HCT116 (cell line): ENCODE results near the gene RFX1. TPM values are rescaled to one million over a fixed set of nuclear protein-coding genes. Genes with fewer than 3 reads are reported as not detected.

Experiments
- ATAC-seq: fragments of 200-7000 bp; cut with Tn5 transposase; 2 replicates; pipeline ENCODE4 v1.9.1; 2020; ENCODE audit warnings: mild to moderate bottlenecking, moderate library complexity
- BruUV-seq: library from RNA; stranded (reverse); fragments of 400-500 nt; replicated peaks from 2 replicates; lab custom pipeline; 2021; lab: Mats Ljungman, UMichigan
- CTCF ChIA-PET: fragments of 300-600 bp; sonication (Branson Sonifier 250); formaldehyde crosslinking; loops from one replicate; lab custom pipeline; 2021; ENCODE audit warnings: antibody characterized with exemption; lab: Charles Lee
- POLR2A ChIA-PET: fragments of 300-600, 350-600 bp; sonication (Branson Sonifier 250); formaldehyde crosslinking; loops from one replicate; lab custom pipeline; 2021; ENCODE audit warnings: antibody characterized with exemption; lab: Charles Lee
- RAD21 ChIA-PET, 2 experiments: fragments of 300-600 bp; sonication (Branson Sonifier 250); formaldehyde crosslinking; loops; one replicate each; lab custom pipeline; 2023; ENCODE audit warnings: low total read pairs in 2 of 2; ENCODE audit not compliant: uncharacterized antibody in 2 of 2, unreplicated experiment in 2 of 2, low non-redundant PET in 1 of 2; lab: Charles Lee
- DNase-seq: peaks from one replicate; pipeline ENCODE4 v3.0.0-alpha.2; 2010; ENCODE audit warnings: low read depth, low spot score
- H2AFZ ChIP-seq: fragments of 200-600 bp; shearing (Covaris generic), sonication (generic); 2 replicates; pipeline ENCODE4 v1.6.1; 2017; ENCODE audit warnings: low read depth, mixed run types, mixed read lengths, antibody characterized with exemption, low read length; ENCODE audit not compliant: poor library complexity, severe bottlenecking
- H3K27ac ChIP-seq: 2 replicates; pipeline ENCODE4 v1.5.1; 2012; ENCODE audit warnings: low read depth, low read length
- H3K27me3 ChIP-seq: fragments of 200-600 bp; sonication (generic); 2 replicates; pipeline ENCODE4 v1.6.1; 2016; ENCODE audit warnings: mixed run types, low read length, mixed read lengths; ENCODE audit not compliant: insufficient read depth
- H3K36me3 ChIP-seq, 2 experiments: fragments of 200-500 bp in 1 of 2; fragments of 200-600 bp in 1 of 2; sonication (Bioruptor generic) in 1 of 2; sonication (generic) in 1 of 2; 2 replicates each; pipeline versions ENCODE4 v1.5.1 to v1.6.1; 2014 to 2016; ENCODE audit warnings: low read length in 2 of 2, inconsistent platforms in 1 of 2, mixed read lengths in 1 of 2, mixed run types in 1 of 2; ENCODE audit not compliant: insufficient read depth in 2 of 2, control insufficient read depth in 1 of 2
- H3K4me1 ChIP-seq, 2 experiments: fragments of 200-600 bp in 1 of 2; sonication (generic) in 1 of 2; 2 replicates each; pipeline versions ENCODE4 v1.5.1 to v1.6.1; 2012 to 2017; ENCODE audit warnings: low read length in 2 of 2, inconsistent platforms in 1 of 2, mild to moderate bottlenecking in 1 of 2, mixed read lengths in 1 of 2, mixed run types in 1 of 2, moderate library complexity in 1 of 2; ENCODE audit not compliant: insufficient read depth in 2 of 2, control insufficient read depth in 1 of 2
- H3K4me2 ChIP-seq: fragments of 200-600 bp; sonication (generic); 2 replicates; pipeline ENCODE4 v1.6.1; 2017; ENCODE audit warnings: mixed run types, low read length, mixed read lengths
- H3K4me3 ChIP-seq, 2 experiments: fragments of 200-600 bp in 1 of 2; sonication (generic) in 1 of 2; replicated peaks in 1 of 2; 2 replicates each; pipeline ENCODE4 v1.5.1; 2011 to 2016; ENCODE audit warnings: low read length in 2 of 2, control low read depth in 1 of 2, low read depth in 1 of 2, mild to moderate bottlenecking in 1 of 2, mixed read lengths in 1 of 2, mixed run types in 1 of 2
- H3K79me2 ChIP-seq: fragments of 200-600 bp; sonication (generic); 2 replicates; pipeline ENCODE4 v1.6.1; 2017; ENCODE audit warnings: mild to moderate bottlenecking, mixed run types, low read length, moderate library complexity, mixed read lengths; ENCODE audit not compliant: insufficient read depth
- H3K9ac ChIP-seq: fragments of 200-600 bp; sonication (generic); 2 replicates; pipeline ENCODE4 v1.6.1; 2016; ENCODE audit warnings: low read length, mixed read lengths
- H3K9me2 ChIP-seq: fragments of 200-600 bp; sonication (generic), shearing (Covaris generic); 2 replicates; pipeline ENCODE4 v1.6.1; 2017; ENCODE audit warnings: mixed run types, mild to moderate bottlenecking, moderate library complexity; ENCODE audit not compliant: insufficient read depth
- H3K9me3 ChIP-seq, 2 experiments: fragments of 200-500 bp in 1 of 2; fragments of 200-600 bp in 1 of 2; sonication (Bioruptor generic) in 1 of 2; sonication (generic) in 1 of 2; 2 replicates each; pipeline ENCODE4 v1.6.1; 2014 to 2017; ENCODE audit warnings: low read length in 2 of 2, mixed read lengths in 2 of 2, inconsistent platforms in 1 of 2, low read depth in 1 of 2, mild to moderate bottlenecking in 1 of 2, mixed run types in 1 of 2, moderate library complexity in 1 of 2; ENCODE audit not compliant: control insufficient read depth in 1 of 2, insufficient read depth in 1 of 2
- H4K20me1 ChIP-seq: fragments of 200-600 bp; sonication (generic), shearing (Covaris generic); 2 replicates; pipeline ENCODE4 v1.6.1; 2017; ENCODE audit warnings: mixed run types, mild to moderate bottlenecking, moderate library complexity; ENCODE audit not compliant: insufficient read depth
- ATF3 ChIP-seq: IDR thresholded peaks from 2 replicates; pipeline ENCODE4 v1.6.1; 2012
- CBX3 ChIP-seq: IDR thresholded peaks from 2 replicates; pipeline ENCODE4 v1.6.1; 2012; ENCODE audit warnings: low read depth
- CEBPB ChIP-seq: IDR thresholded peaks from 2 replicates; pipeline ENCODE4 v1.6.1; 2012; ENCODE audit warnings: low read depth
- CTCF ChIP-seq, 3 experiments: fragments of 200-600 bp in 1 of 3; sonication (generic) in 1 of 3; IDR thresholded peaks in 2 of 3; conservative IDR thresholded peaks in 1 of 3; 2 replicates each; pipeline ENCODE4 v1.5.1; 2012 to 2017; ENCODE audit warnings: low read depth in 2 of 3, low read length in 2 of 3, antibody characterized with exemption in 1 of 3, borderline replicate concordance in 1 of 3, control low read depth in 1 of 3, mild to moderate bottlenecking in 1 of 3, mixed read lengths in 1 of 3, mixed run types in 1 of 3, moderate library complexity in 1 of 3; ENCODE audit not compliant: insufficient read depth in 1 of 3
- EGR1 ChIP-seq: IDR thresholded peaks from 2 replicates; pipeline ENCODE4 v1.6.1; 2012; ENCODE audit warnings: low read depth
- EZH2phosphoT487 ChIP-seq: fragments of 200-600 bp; IDR thresholded peaks from 2 replicates; pipeline ENCODE4 v1.6.1; 2018; ENCODE audit warnings: antibody characterized with exemption, borderline replicate concordance
- FOSL1 ChIP-seq: IDR thresholded peaks from 2 replicates; pipeline ENCODE4 v1.6.1; 2012; ENCODE audit warnings: low read depth
- JUND ChIP-seq: IDR thresholded peaks from 2 replicates; pipeline ENCODE4 v1.6.1; 2012
- POLR2A ChIP-seq: IDR thresholded peaks from 2 replicates; pipeline ENCODE4 v1.7.0; 2011; ENCODE audit warnings: borderline replicate concordance; ENCODE audit not compliant: insufficient read depth, insufficient read length; ENCODE audit errors: extremely low read depth
- POLR2AphosphoS5 ChIP-seq: IDR thresholded peaks from 2 replicates; pipeline ENCODE4 v1.6.1; 2011; ENCODE audit warnings: mild to moderate bottlenecking, low read depth, low read length, moderate library complexity
- RAD21 ChIP-seq: IDR thresholded peaks from 2 replicates; pipeline ENCODE4 v1.6.1; 2012; ENCODE audit warnings: low read depth, mild to moderate bottlenecking
- SIN3A ChIP-seq: IDR thresholded peaks from 2 replicates; pipeline ENCODE4 v1.6.1; 2012; ENCODE audit warnings: low read depth
- SP1 ChIP-seq: IDR thresholded peaks from 2 replicates; pipeline ENCODE4 v1.6.1; 2012; ENCODE audit warnings: low read depth
- SRF ChIP-seq: IDR thresholded peaks from 2 replicates; pipeline ENCODE4 v1.6.1; 2012; ENCODE audit warnings: low read depth
- YY1 ChIP-seq: IDR thresholded peaks from 2 replicates; pipeline ENCODE4 v1.6.1; 2011; ENCODE audit warnings: low read length, low read depth, moderate library complexity, mild to moderate bottlenecking; ENCODE audit not compliant: insufficient replicate concordance; ENCODE audit errors: extremely low read depth
- ZBTB33 ChIP-seq: IDR thresholded peaks from 2 replicates; pipeline ENCODE4 v1.6.1; 2011; ENCODE audit warnings: mild to moderate bottlenecking, low read length, moderate library complexity; ENCODE audit not compliant: insufficient replicate concordance; ENCODE audit errors: extremely low read depth
- ZNF274 ChIP-seq: fragments of 200-500 bp; sonication (Bioruptor generic); IDR thresholded peaks from 2 replicates; pipeline ENCODE4 v1.6.1; 2014; ENCODE audit warnings: mild to moderate bottlenecking, low read depth, low read length, inconsistent platforms
- intact Hi-C: fragments of 100-400 bp; cut with micrococcal nuclease; formaldehyde crosslinking; loops from 2 replicates; pipeline ENCODE4 v1.10.0; 2022
- total RNA-seq: library from RNA; stranded (reverse); gene quantifications from one replicate; pipeline ENCODE4 v1.2.1, GENCODE V29; 2021; ENCODE audit not compliant: unreplicated experiment

Gene RFX1
- total RNA-seq, 1 experiment from 2014 or later, result 16.3 TPM

GRCh38 chr19:13992025-13992424 is 14.1 kb downstream of the RFX1 start:
- ChIA-PET POLR2A (no interaction called here), CTCF (no interaction called here), RAD21 (no interaction called here)
- Histone ChIP-seq H4K20me1 (no peaks in the 10 kb centered on the region), H3K36me3 (peaks cover 4 to 6% of the 10 kb centered on the region in 2 experiments; a peak in 1 of 4 replicates), H3K9me3 (no peaks in the 10 kb centered on the region), H3K4me2 (no peak overlapping the region), H2AFZ (no peak overlapping the region), H3K4me3 (no peak overlapping the region), H3K9ac (no peak overlapping the region), H3K79me2 (no peaks in the 10 kb centered on the region), H3K4me1 (no peaks in the 10 kb centered on the region; a peak in 1 of 4 replicates), H3K9me2 (no peaks in the 10 kb centered on the region), H3K27ac (no peak overlapping the region), H3K27me3 (no peaks in the 10 kb centered on the region)
- no peak for DNase-seq
- no TSS peak for BruUV-seq
- intact Hi-C loops, result no loop called here
- no peak for ATAC-seq
- no peak for TF ChIP-seq CBX3
- no peak for TF ChIP-seq JUND
- no peak for TF ChIP-seq EZH2phosphoT487
- TF ChIP-seq SRF, result no peak
- no peak for TF ChIP-seq CEBPB
- TF ChIP-seq RAD21, result no peak
- no peak for TF ChIP-seq YY1
- TF ChIP-seq POLR2AphosphoS5, result no peak
- TF ChIP-seq SP1, result no peak
- no peak for TF ChIP-seq FOSL1
- TF ChIP-seq ATF3, result no peak
- no peak for TF ChIP-seq EGR1
- TF ChIP-seq SIN3A, result no peak
- TF ChIP-seq ZBTB33, result no peak
- TF ChIP-seq CTCF (IDR thresholded peaks at IDR 0.05 in 2 of 3, conservative IDR thresholded peaks at IDR 0.05 in 1 of 3; ENCODE audit: borderline replicate concordance in 1 of 3, insufficient read depth in 1 of 3, low read depth in 2 of 3, low read length in 2 of 3), result no peak
- no peak for TF ChIP-seq ZNF274
- TF ChIP-seq POLR2A, result no peak
